Nucleus accumbens (tissue), 56 donors: Measurements from ENCODE around the gene ALOX5.

ENCODE experiments used
- DNase-seq, 56 donors: peaks; one replicate each; lab custom pipeline; 2025; lab: John Stamatoyannopoulos, UW

ALOX5 gene

GRCh38 chr10:45422207-45422865, 48.3 kb downstream of the ALOX5 start:
- DNase-seq: no peak

- no peak for DNase-seq
These were observed 49.0 kb downstream of the ALOX5 start for GRCh38 chr10:45422866-45423659.

- DNase-seq: no peak
These were observed 50.0 kb downstream of the ALOX5 start for GRCh38 chr10:45423976-45424499.

- no peak for DNase-seq
These were observed 50.8 kb downstream of the ALOX5 start for GRCh38 chr10:45424668-45425404.

- DNase-seq: no peak
These were observed 51.9 kb downstream of the ALOX5 start for GRCh38 chr10:45425621-45426563.

GRCh38 chr10:45427262-45427969, 53.4 kb downstream of the ALOX5 start:
- no peak for DNase-seq

- no peak for DNase-seq
These were observed 54.0 kb downstream of the ALOX5 start for GRCh38 chr10:45427970-45428366.

- no peak for DNase-seq
These were observed 54.8 kb downstream of the ALOX5 start for GRCh38 chr10:45428611-45429510.

- DNase-seq: no peak
These were observed 55.8 kb downstream of the ALOX5 start for GRCh38 chr10:45429790-45430189.

- no peak for DNase-seq
These were observed 58.1 kb downstream of the ALOX5 start for GRCh38 chr10:45432113-45432512.

- DNase-seq: no peak
These were observed 58.9 kb downstream of the ALOX5 start for GRCh38 chr10:45432700-45433472.

GRCh38 chr10:45433716-45434469, 59.9 kb downstream of the ALOX5 start:
- DNase-seq: no peak

- no peak for DNase-seq
These were observed 63.8 kb downstream of the ALOX5 start for GRCh38 chr10:45437587-45438465.

GRCh38 chr10:45438466-45439090, 64.6 kb downstream of the ALOX5 start:
- DNase-seq: no peak

GRCh38 chr10:45439365-45439764, 65.3 kb downstream of the ALOX5 start:
- no peak for DNase-seq
